ENCODE measurements around the gene EMC10. TPM values are rescaled to one million over a fixed set of nuclear protein-coding genes. Genes with fewer than 3 reads are reported as not detected.
A peak's percentile ranks its signal among the peaks of the same experiment; 100 is the strongest.

EMC10 gene
- total RNA-seq, 2 donors from 2014 or later: 135 to 286 TPM

DNA sequence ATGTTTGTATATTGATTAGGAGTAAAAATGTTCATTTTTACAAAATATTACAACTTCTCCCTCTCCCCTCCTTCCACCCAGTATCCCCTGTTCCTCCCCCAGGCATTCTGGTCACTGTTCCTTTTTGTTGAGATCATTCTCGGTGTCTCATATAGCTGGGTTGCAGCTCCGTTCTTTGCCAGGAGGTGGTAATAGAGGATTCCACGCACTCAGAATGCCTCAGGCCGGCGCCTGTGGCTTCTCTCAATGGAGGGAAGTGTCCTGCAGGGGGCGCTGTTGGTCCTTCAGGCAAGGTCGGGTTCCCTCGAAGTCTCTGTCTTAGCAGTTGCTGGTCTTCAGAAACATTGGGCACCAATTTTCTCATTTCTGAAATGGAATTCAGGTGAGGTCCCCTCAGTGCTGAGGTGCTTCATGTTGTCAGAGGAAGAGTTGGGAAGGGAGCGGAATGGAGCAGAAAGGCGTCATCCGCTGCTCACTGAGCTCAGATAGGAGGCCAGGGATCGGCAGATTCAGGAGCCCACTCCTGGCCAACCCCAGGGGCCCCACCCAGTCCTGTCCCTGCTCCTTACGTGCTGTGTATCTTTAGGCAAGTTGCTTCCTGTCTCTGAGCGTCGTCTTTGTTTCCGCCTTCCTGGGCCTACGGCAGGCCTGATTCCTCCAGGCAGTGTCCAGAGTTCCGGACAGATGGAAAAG is 10.7 kb downstream of the EMC10 start:
- intact Hi-C loops (cut with DNase I): no loop called here
- no peaks in the 10 kb centered on the region for H3K27me3 ChIP-seq (replicated peaks; ENCODE audit: insufficient read depth)
- TF ChIP-seq POLR2A (IDR thresholded peaks at IDR 0.05): no peak
- TF ChIP-seq, protein P1, sequence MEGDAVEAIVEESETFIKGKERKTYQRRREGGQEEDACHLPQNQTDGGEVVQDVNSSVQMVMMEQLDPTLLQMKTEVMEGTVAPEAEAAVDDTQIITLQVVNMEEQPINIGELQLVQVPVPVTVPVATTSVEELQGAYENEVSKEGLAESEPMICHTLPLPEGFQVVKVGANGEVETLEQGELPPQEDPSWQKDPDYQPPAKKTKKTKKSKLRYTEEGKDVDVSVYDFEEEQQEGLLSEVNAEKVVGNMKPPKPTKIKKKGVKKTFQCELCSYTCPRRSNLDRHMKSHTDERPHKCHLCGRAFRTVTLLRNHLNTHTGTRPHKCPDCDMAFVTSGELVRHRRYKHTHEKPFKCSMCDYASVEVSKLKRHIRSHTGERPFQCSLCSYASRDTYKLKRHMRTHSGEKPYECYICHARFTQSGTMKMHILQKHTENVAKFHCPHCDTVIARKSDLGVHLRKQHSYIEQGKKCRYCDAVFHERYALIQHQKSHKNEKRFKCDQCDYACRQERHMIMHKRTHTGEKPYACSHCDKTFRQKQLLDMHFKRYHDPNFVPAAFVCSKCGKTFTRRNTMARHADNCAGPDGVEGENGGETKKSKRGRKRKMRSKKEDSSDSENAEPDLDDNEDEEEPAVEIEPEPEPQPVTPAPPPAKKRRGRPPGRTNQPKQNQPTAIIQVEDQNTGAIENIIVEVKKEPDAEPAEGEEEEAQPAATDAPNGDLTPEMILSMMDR (IDR thresholded peaks at IDR 0.05): peak in 2 of 4 experiments; percentile 16 to 24
- TF ChIP-seq POLR2AphosphoS5 (IDR thresholded peaks at IDR 0.05): no peak
- no peak for DNase-seq (ENCODE audit: low spot score)
- no peaks in the 10 kb centered on the region for H3K36me3 ChIP-seq
- H3K27ac ChIP-seq: no peak overlapping the region
- H3K4me1 ChIP-seq (replicated peaks): no peaks in the 10 kb centered on the region
- WGBS: 78% methylated on average over 18 of the region's 18 CpGs
- H3K4me3 ChIP-seq: no peak overlapping the region
- no peaks in the 10 kb centered on the region for H3K9me3 ChIP-seq

DNA sequence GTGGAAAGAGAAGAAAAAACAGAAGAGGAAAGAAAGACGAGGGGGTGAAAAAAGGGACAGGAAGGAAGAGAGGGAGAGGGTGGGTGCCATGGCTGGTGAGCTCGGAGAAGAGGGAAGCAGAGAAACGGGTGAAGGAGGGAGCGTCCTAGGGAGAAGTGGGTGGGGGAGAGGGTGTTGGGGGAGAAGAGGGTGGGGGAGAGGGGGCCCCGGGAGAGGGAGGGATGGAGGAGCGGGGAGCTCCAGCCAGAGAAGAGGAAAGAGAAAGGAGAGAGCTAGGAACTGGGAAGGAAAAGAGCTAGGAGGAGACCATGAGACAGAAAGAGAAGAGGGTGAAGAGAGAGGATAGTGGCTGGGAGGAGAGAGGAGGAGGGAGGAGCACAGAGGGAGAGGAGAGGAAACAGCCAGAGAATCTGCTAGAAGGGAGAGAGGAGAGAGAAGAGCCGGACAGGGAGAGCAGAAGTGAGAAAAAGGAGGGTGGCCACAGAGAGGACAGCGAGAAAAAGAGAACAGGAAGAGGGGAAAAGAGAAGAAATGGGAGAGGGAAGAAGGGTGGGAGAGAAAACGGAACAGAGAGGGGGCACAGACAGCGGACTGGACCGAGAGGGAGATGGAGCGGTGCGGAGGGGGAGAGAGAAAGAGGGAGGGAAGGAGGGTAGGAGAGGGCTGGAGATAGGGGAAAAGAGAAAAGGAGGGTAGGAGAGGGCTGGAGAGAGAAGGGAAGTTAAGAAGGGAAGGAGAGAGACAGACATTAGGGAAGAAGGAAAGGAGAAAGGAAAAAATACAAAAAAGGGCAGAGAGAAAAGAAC is 12.3 kb downstream of the EMC10 start:
- no peaks in the 10 kb centered on the region for H3K4me1 ChIP-seq (replicated peaks)
- H3K4me3 ChIP-seq: no peak overlapping the region
- no peak for DNase-seq (ENCODE audit: low spot score)
- H3K27me3 ChIP-seq (replicated peaks; ENCODE audit: insufficient read depth): no peaks in the 10 kb centered on the region
- H3K9me3 ChIP-seq: no peaks in the 10 kb centered on the region
- intact Hi-C loops (cut with DNase I): no loop called here
- WGBS: 22% methylated on average over 13 of the region's 13 CpGs
- no peaks in the 10 kb centered on the region for H3K36me3 ChIP-seq
- H3K27ac ChIP-seq: no peak overlapping the region
- TF ChIP-seq POLR2AphosphoS5 (IDR thresholded peaks at IDR 0.05): no peak
- TF ChIP-seq POLR2A (IDR thresholded peaks at IDR 0.05): no peak
- TF ChIP-seq, protein P1 (IDR thresholded peaks at IDR 0.05): no peak

DNA sequence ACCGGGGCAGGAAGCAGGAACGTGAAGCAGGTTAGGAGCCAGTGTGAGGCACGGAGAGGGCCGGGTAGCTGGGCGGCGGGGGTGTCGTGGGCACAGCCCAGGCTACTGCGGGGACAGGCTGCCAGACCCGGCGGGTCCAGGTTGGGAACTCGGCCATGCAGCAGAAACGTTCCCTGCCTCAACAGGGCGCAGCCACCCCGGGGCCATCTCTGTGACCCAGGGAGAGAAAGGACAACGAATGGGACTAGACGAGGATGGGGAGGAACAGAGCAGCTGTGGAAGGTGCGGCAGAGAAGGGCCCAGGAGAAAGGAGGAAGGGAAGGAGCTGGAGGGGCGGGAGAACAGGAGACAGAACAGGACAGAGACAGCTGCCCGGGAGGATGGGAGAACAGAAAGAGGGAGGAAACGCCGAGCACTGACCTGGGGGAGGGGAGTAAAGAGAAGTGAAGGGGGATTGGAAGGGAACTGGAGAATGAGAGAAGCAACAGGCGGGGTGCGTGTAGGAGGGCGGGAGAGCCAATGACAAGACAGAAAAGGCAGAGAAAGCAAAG is 13.2 kb downstream of the EMC10 start:
- Histone ChIP-seq H3K27me3 (replicated peaks; ENCODE audit: insufficient read depth) (no peaks in the 10 kb centered on the region), H3K27ac (no peak overlapping the region), H3K36me3 (no peaks in the 10 kb centered on the region), H3K9me3 (no peaks in the 10 kb centered on the region), H3K4me3 (no peak overlapping the region), H3K4me1 (replicated peaks) (no peaks in the 10 kb centered on the region)
- WGBS: 30% methylated on average over 24 of the region's 24 CpGs
- TF ChIP-seq POLR2A (IDR thresholded peaks at IDR 0.05): no peak
- TF ChIP-seq POLR2AphosphoS5 (IDR thresholded peaks at IDR 0.05): no peak
- TF ChIP-seq, protein P1 (IDR thresholded peaks at IDR 0.05): no peak
- DNase-seq (ENCODE audit: low spot score): no peak
- intact Hi-C loops (cut with DNase I): no loop called here

DNA sequence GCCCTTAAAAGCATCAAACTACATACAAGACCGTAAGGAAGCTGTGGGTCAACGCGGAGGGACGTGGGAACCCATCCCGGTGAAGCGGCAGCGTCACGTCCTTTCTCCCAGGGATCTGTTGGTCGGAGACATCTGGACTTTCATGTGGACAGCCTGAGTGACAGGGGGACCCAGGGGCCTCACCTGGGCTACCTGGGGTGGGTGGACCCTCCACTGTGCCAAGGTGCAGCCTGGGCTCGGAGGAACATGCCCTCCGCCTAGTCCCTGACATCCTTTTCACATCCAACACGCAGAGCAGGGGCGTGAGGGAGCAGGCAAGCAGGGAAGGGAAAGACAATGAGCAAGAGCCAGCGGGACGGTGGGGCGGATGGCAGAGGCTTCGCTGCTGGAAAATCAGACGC is 14.1 kb downstream of the EMC10 start:
- TF ChIP-seq, protein P1 (IDR thresholded peaks at IDR 0.05): no peak
- no peak for TF ChIP-seq POLR2A (IDR thresholded peaks at IDR 0.05)
- TF ChIP-seq POLR2AphosphoS5 (IDR thresholded peaks at IDR 0.05): no peak
- Histone ChIP-seq H3K9me3 (no peaks in the 10 kb centered on the region), H3K36me3 (no peaks in the 10 kb centered on the region), H3K4me1 (replicated peaks) (no peaks in the 10 kb centered on the region), H3K27ac (no peak overlapping the region), H3K4me3 (no peak overlapping the region), H3K27me3 (replicated peaks; ENCODE audit: insufficient read depth) (no peaks in the 10 kb centered on the region)
- DNase-seq (ENCODE audit: low spot score): no peak
- WGBS: 96% methylated on average over 18 of the region's 18 CpGs
- intact Hi-C loops (cut with DNase I): no loop called here

Measured in prostate gland (tissue), 2 donors.